ENCODE results near the gene UBE2V1.
"Not testable (repeated sequence)": the region's sequence is repeated elsewhere in the genome, so short reads cannot be mapped to it uniquely, and the experiment has no call there.

The UBE2V1 gene

GRCh38 chr20:50092436-50092835 is 20.5 kb downstream of the UBE2V1 start:
- DNase-seq = no peak

GRCh38 chr20:50089787-50090177 is 23.2 kb downstream of the UBE2V1 start:
- DNase-seq = no peak

GRCh38 chr20:50089140-50089786 is 23.7 kb downstream of the UBE2V1 start:
- no peak for DNase-seq

- DNase-seq = no peak
Observed at GRCh38 chr20:50088022-50088421, 24.9 kb downstream of the UBE2V1 start.

- DNase-seq = no peak
Observed at GRCh38 chr20:50085481-50086365, 27.2 kb downstream of the UBE2V1 start.

GRCh38 chr20:50085146-50085480 is 27.8 kb downstream of the UBE2V1 start:
- DNase-seq = no peak

GRCh38 chr20:50083034-50083433 is 29.9 kb downstream of the UBE2V1 start:
- DNase-seq = no peak

- DNase-seq = not testable (repeated sequence)
Observed at GRCh38 chr20:50082056-50082455, 30.9 kb downstream of the UBE2V1 start.

GRCh38 chr20:50077818-50078601 is 34.9 kb downstream of the UBE2V1 start:
- no peak for DNase-seq

- no peak for DNase-seq
Observed at GRCh38 chr20:50073500-50073899, 39.5 kb downstream of the UBE2V1 start.

GRCh38 chr20:50071039-50071888 is 41.7 kb downstream of the UBE2V1 start:
- DNase-seq = peak; percentile 93 to 97 (median 94)

- DNase-seq = no peak
Observed at GRCh38 chr20:50070361-50070760, 42.6 kb downstream of the UBE2V1 start.

GRCh38 chr20:50068041-50068651 is 44.8 kb downstream of the UBE2V1 start:
- DNase-seq = no peak

GRCh38 chr20:50067461-50067860 is 45.5 kb downstream of the UBE2V1 start:
- DNase-seq = no peak

- DNase-seq = no peak
Observed at GRCh38 chr20:50067018-50067417, 45.9 kb downstream of the UBE2V1 start.

GRCh38 chr20:50066161-50066834 is 46.7 kb downstream of the UBE2V1 start:
- no peak for DNase-seq

- DNase-seq = no peak
Observed at GRCh38 chr20:50065325-50065615, 47.7 kb downstream of the UBE2V1 start.

GRCh38 chr20:50063763-50064162 is 49.2 kb downstream of the UBE2V1 start:
- not testable (repeated sequence) for DNase-seq

- DNase-seq = no peak
Observed at GRCh38 chr20:50062006-50062838, 50.7 kb downstream of the UBE2V1 start.

GRCh38 chr20:50061151-50062005 is 51.6 kb downstream of the UBE2V1 start:
- no peak for DNase-seq
